GM18505 (cell line): Measurements from ENCODE around the gene TRABD.
A peak's percentile ranks its signal among the peaks of the same experiment; 100 is the strongest.
"Not testable (repeated sequence)": the region's sequence is repeated elsewhere in the genome, so short reads cannot be mapped to it uniquely, and the experiment has no call there.

Experiments used
- ATAC-seq: cut with Tn5 transposase; IDR thresholded peaks from one replicate; pipeline ENCODE4 v1.9.1; 2021; ENCODE audit not compliant: unreplicated experiment
- POLR2A ChIP-seq: IDR thresholded peaks from 4 replicates; pipeline ENCODE4 v1.6.1; 2011; ENCODE audit warnings: borderline replicate concordance; ENCODE audit not compliant: insufficient read depth, insufficient read length; ENCODE audit errors: extremely low read depth

The TRABD gene, protein sequence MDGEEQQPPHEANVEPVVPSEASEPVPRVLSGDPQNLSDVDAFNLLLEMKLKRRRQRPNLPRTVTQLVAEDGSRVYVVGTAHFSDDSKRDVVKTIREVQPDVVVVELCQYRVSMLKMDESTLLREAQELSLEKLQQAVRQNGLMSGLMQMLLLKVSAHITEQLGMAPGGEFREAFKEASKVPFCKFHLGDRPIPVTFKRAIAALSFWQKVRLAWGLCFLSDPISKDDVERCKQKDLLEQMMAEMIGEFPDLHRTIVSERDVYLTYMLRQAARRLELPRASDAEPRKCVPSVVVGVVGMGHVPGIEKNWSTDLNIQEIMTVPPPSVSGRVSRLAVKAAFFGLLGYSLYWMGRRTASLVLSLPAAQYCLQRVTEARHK

DNA sequence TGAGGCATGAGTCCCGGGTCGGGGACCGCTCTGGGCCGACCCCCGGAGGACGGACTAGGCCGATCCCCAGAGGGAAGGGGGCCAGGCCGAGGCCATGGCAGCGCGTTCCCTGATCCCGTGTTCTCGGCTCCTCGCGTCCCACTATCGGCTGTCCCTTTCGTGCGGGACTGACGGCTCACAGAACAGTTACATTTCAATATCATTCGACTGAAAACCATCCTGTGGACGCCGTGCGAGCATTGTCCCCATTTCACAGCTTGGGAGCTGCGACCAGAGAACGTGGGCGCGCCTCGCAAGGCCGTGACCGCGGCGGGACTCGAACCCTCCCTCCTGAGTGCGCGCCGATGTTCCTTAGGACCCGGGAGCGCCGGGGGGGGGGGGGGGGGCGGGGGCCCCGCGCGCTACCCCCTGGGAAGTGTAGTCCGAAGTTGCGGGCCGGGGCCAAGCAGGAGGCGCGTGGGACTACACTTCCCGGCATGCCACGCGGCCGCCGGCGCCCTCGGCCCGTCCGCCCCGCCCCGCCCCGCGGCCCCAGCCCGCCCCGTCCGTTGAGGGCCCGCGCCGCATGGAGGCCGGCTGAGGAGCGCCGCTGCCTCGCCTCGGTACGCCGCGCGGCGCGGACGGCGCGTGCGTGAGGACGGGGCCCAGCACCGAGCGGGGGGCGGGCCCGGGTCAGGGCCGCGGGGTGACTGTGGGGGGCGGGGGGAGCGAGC, at the start of gene TRABD:
Gene TRABD, plus strand, starts transcription at position 539 of the 713 bp plus-strand sequence. CDS start 7,148 bp downstream, outside the sequence.
- TF ChIP-seq POLR2A, result peak; percentile 64
- no peak for ATAC-seq

- no peak for ATAC-seq
- TF ChIP-seq POLR2A, result no peak
Observed at GRCh38 chr22:50136581-50137015, 49.1 kb upstream of the TRABD start.

DNA sequence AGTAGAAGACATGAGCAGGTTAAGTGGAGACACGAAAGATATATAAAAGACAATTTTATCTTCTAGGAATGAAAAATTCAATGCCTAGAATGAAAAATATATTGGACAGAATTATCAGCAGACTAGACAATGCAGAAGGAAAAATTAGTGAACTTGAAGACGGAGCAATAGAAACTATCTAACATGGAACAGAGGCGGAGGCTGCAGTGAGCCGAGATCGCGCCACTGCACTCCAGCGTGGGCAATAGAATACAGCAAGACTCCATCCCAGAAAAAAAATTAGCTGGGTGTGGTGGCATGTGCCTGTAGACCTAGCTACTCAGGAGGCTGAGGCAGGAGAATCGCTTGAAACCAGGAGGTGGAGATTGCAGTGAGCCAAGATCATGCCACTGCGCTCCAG, 48.4 kb upstream of the TRABD start:
- ATAC-seq, result not testable (repeated sequence)

GRCh38 chr22:50138041-50138440, 47.7 kb upstream of the TRABD start:
- no peak for TF ChIP-seq POLR2A
- ATAC-seq, result no peak

DNA sequence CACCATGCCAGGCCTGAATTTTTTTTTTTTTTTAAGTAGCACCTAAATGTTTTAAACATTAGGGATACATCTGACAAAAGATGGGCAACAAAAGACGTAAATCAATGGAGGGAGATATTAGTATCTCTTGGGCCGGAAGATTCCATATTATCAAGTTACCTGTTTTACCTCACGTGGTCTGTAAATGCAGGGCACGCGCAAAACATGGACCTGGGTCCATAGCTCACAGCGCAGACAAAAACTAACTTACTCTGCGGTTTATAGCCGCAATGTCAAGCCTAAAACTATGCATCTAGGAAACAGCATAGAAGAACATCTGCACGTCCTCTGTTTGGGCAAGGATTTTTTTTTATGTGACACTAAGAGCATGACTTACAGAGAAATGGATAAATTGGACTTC, 46.7 kb upstream of the TRABD start:
- TF ChIP-seq POLR2A, result no peak
- ATAC-seq, result no peak

DNA sequence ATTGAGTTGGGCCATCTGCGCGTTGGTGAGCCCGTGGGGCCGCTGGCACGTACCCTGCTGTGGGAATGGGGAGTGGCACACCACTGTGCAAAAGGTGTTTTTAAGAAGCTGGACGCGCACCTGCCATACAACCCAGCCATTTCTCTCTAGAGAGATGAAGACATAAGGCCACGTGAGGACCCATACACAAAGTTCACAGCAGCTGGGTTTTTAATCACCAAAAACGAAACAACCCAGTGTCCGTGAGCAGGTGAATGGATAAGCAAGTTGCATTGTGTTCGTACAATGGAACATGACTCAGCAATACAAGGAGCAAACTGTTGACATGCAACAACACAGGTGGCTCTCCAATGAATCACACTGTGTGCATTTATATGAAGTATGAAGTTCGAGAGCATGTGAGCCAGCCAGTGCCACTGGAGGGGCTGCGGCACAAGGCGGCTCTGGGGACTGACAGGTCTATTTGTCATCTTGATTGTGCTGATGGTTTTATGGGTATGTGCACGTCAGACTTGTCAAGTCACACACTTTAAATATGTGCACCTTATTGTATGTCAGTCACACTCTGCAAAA, 45.8 kb upstream of the TRABD start:
- ATAC-seq, result no peak
- TF ChIP-seq POLR2A, result no peak

- no peak for TF ChIP-seq POLR2A
- ATAC-seq, result no peak
Observed at GRCh38 chr22:50140615-50141014, 45.1 kb upstream of the TRABD start.

DNA sequence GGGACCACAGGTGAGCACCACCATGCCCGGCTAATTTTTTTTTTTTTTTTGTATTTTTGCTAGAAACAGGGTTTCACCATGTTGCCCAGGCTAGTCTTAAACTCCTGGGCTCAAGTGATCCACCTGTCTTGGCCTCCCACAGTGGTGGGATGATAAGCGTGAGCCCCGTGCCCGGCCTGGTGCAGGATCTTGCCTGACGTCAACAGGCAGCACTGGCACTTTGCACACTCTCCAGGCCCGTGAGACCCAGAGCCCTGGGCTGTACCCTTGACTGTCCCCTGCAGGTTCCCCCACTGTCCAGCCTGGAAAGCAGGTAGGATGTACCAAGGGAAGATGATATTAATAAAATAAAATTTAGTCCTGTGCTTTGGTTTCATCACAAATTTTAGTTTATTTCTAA, 44.3 kb upstream of the TRABD start:
- no peak for ATAC-seq
- TF ChIP-seq POLR2A, result no peak

- TF ChIP-seq POLR2A, result no peak
- no peak for ATAC-seq
Observed at GRCh38 chr22:50141891-50142363, 43.8 kb upstream of the TRABD start.

DNA sequence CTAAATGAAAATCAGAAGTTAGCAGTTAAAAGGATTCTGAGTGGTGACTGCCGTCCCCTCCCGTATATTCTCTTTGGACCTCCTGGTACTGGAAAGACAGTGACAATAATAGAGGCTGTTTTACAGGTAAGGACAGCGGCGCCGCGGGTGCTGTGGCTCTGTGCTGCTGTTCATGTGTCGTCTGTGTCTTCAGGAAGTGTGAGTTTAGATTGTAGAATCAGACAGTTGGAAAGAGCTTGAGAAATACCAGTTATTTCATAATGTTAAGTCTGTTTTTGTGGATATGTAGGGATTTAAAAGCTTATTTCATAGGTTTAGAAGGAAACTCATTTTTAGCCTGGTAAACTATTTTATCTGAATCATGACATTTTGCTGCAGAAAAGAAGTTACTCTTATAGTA, 42.6 kb upstream of the TRABD start:
- ATAC-seq, result no peak
- TF ChIP-seq POLR2A, result no peak

DNA sequence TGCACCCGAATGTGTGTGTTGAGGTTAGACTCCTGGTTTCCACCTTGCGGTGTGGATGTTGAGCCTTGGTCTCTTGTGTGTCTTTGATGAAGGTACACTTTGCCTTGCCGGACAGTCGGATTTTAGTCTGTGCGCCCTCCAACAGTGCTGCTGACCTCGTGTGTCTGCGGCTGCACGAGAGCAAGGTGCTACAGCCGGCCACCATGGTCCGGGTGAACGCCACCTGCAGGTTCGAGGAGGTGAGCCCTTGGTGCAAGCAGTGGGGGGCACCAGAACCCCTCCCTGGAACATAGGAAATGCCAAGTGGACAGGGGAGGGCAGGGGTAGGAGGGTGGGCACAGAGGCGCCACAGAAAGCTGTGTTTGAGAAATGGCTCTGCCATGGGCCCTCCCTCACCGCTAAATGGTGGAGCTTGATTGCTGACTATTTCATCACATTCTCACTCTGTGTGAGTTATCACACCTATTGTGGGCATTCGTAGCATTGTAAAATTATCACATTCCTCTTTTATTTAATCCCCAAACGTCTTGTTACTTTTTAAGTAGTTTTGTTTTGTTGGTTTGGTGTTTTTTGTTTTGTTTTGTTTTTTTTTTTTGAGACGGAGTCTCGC, 41.6 kb upstream of the TRABD start:
- no peak for ATAC-seq
- TF ChIP-seq POLR2A, result no peak

- ATAC-seq, result no peak
- no peak for TF ChIP-seq POLR2A
Observed at GRCh38 chr22:50145721-50146438, 39.8 kb upstream of the TRABD start.

DNA sequence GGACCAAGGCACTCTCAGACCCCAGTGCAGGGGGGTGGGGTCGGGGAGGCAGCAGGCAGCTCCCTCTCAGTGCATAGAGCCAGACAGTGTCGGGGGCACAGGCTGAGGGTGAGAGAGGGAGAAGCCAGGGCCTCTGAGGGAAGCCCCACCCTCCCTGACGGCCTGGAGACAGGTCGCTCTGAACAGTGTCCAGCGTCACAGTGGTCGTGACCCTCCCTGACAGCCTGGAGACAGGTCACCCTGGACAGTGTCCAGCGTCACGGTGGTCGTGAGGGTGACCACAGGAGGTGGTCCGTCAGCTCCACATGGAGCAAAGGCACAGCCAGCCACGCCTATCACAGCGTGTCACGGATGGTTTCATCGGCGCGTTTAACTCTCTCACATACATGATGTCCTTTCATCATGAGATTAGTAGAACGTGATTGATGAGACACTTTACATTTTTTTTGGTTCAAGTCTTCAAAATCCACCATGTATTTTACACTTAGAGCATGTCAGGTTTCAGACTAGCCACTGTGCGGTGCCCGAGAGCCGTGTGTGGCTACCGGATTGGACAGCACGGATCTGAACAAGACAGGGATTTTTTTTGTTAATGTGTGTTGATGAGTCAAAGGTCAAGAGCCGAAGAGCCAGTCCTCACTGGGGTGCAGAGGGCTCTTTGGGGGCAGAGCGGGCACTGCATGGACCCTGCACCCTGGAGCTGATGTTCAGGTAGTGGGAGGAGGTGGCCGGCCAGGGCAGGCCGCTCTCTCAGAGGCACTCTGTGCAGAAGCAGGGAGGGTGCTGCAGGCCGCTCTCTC, 39.1 kb upstream of the TRABD start:
- no peak for TF ChIP-seq POLR2A
- ATAC-seq, result no peak

- ATAC-seq, result not testable (repeated sequence)
Observed at GRCh38 chr22:50147258-50148165, 38.2 kb upstream of the TRABD start.
